ENCODE results near the gene RNF151. TPM values are rescaled to one million over a fixed set of nuclear protein-coding genes. Genes with fewer than 3 reads are reported as not detected.

The RNF151 gene
- total RNA-seq, 2 experiments from 2014 or later, result not detected

DNA sequence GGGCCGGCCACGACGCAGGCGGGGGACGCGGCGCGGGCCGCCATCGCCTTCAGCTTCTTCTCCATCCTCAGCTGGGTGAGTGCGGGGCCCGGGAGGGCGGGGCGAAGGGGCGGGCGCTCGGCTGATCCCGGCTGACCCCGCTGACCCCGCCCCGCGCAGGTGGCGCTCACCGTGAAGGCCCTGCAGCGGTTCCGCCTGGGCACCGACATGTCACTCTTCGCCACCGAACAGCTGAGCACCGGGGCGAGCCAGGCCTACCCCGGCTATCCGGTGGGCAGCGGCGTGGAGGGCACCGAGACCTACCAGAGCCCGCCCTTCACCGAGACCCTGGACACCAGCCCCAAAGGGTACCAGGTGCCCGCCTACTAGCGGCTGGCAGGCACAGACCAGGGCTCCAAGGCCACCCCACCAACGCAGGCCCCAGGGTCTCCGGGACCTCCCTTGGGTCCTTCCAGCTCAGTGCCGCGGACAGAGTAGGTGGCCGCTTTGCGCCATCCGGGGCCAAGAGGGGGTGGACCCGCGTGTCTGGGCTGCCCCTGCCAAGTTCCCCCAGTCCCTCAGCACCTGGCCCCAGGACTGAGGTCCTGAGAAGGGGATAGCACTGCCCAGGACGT, 26.2 kb downstream of the RNF151 start:
- Histone ChIP-seq H3K27ac (ENCODE audit: low read depth in 1 of 2, low read length in 2 of 2) (peak overlapping the region in 1 of 2 donors; percentile 21), H3K4me3 (ENCODE audit: low read length) (no peak overlapping the region), H3K36me3 (ENCODE audit: insufficient read depth, low read length) (peaks cover 5% of the 10 kb centered on the region), H3K27me3 (ENCODE audit: control insufficient read depth in 1 of 2, insufficient read depth in 2 of 2, low read length in 2 of 2) (peaks cover 13 to 15% of the 10 kb centered on the region in 2 experiments), H3K4me1 (ENCODE audit: insufficient read depth, low read length) (peaks cover 26% of the 10 kb centered on the region), H3K9me3 (ENCODE audit: control insufficient read depth in 1 of 2, insufficient read depth in 1 of 2, low read length in 2 of 2) (peaks cover 0 to 18% of the 10 kb centered on the region in 2 experiments)
- Mint-ChIP-seq H3K27ac (peak overlapping the region; percentile 78), H3K4me1 (ENCODE audit: low read depth) (peaks cover 26% of the 10 kb centered on the region), H3K27me3 (peaks cover 19% of the 10 kb centered on the region), H3K9me3 (no peaks in the 10 kb centered on the region), H3K36me3 (ENCODE audit: low read depth) (peaks cover 5% of the 10 kb centered on the region), H3K4me3 (no peak overlapping the region)
- CTCF ChIA-PET, result interaction anchor here (1.0 to 3.2 kb wide), 3 partner anchors 11 to 148 kb away, joined by 6 to 17 read pairs (median 6); no protein-coding TSS in a partner anchor
- TF ChIP-seq, protein P1, sequence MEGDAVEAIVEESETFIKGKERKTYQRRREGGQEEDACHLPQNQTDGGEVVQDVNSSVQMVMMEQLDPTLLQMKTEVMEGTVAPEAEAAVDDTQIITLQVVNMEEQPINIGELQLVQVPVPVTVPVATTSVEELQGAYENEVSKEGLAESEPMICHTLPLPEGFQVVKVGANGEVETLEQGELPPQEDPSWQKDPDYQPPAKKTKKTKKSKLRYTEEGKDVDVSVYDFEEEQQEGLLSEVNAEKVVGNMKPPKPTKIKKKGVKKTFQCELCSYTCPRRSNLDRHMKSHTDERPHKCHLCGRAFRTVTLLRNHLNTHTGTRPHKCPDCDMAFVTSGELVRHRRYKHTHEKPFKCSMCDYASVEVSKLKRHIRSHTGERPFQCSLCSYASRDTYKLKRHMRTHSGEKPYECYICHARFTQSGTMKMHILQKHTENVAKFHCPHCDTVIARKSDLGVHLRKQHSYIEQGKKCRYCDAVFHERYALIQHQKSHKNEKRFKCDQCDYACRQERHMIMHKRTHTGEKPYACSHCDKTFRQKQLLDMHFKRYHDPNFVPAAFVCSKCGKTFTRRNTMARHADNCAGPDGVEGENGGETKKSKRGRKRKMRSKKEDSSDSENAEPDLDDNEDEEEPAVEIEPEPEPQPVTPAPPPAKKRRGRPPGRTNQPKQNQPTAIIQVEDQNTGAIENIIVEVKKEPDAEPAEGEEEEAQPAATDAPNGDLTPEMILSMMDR (IDR thresholded peaks at IDR 0.05), result no peak
- POLR2A ChIA-PET, result interaction anchor here (1.0 to 5.1 kb wide), 6 partner anchors 9 to 162 kb away, joined by 3 to 55 read pairs (median 13); partner anchors contain the start of genes GFER, NOXO1, RPS2 and TBL3
- ATAC-seq (ENCODE audit: poor library complexity) (no peak), DNase-seq (no peak)
- intact Hi-C loops (cut with DNase I, micrococcal nuclease), result loop anchor here in 1 of 2 experiments (1.0 to 5.0 kb wide), 3 partner anchors 16 to 51 kb away; partner anchors contain the start of genes MSRB1 and ZNF598

GRCh38 chr16:1993731-1994131, 27.1 kb downstream of the RNF151 start:
- H3K4me3 Mint-ChIP-seq, result peak overlapping the region; percentile 82
- CTCF ChIA-PET, result interaction anchor here (1.0 to 2.5 kb wide), 2 partner anchors 10 to 23 kb away, joined by 6 to 7 read pairs; no protein-coding TSS in a partner anchor
- peak overlapping the region; percentile 78 for H3K27ac Mint-ChIP-seq
- Histone ChIP-seq H3K9me3 (ENCODE audit: control insufficient read depth in 1 of 2, insufficient read depth in 1 of 2, low read length in 2 of 2) (peaks cover 0 to 18% of the 10 kb centered on the region in 2 experiments), H3K36me3 (ENCODE audit: insufficient read depth, low read length) (peaks cover 14% of the 10 kb centered on the region), H3K27me3 (ENCODE audit: control insufficient read depth in 1 of 2, insufficient read depth in 2 of 2, low read length in 2 of 2) (peaks cover 13 to 15% of the 10 kb centered on the region in 2 experiments), H3K4me3 (ENCODE audit: low read length) (no peak overlapping the region), H3K4me1 (ENCODE audit: insufficient read depth, low read length) (peaks cover 26% of the 10 kb centered on the region), H3K27ac (ENCODE audit: low read depth in 1 of 2, low read length in 2 of 2) (peak overlapping the region in 1 of 2 donors; percentile 44)
- no peak for ATAC-seq (ENCODE audit: poor library complexity)
- no peaks in the 10 kb centered on the region for H3K9me3 Mint-ChIP-seq
- intact Hi-C loops (cut with DNase I, micrococcal nuclease), result loop anchor here in 1 of 2 experiments (5.0 kb wide), 1 partner anchor 51 kb away; the partner anchor contains the start of gene MSRB1
- H3K36me3 Mint-ChIP-seq (ENCODE audit: low read depth), result peaks cover 13% of the 10 kb centered on the region
- H3K4me1 Mint-ChIP-seq (ENCODE audit: low read depth), result peaks cover 23% of the 10 kb centered on the region
- TF ChIP-seq, protein P1 (IDR thresholded peaks at IDR 0.05), result no peak
- POLR2A ChIA-PET, result interaction anchor here (0.6 to 5.1 kb wide), 7 partner anchors 10 to 161 kb away, joined by 3 to 55 read pairs (median 5); partner anchors contain the start of genes GFER, NOXO1, RPS2 and TBL3
- peaks cover 12% of the 10 kb centered on the region for H3K27me3 Mint-ChIP-seq
- peak in 2 of 14 experiments; percentile 58 to 63 for DNase-seq

DNA sequence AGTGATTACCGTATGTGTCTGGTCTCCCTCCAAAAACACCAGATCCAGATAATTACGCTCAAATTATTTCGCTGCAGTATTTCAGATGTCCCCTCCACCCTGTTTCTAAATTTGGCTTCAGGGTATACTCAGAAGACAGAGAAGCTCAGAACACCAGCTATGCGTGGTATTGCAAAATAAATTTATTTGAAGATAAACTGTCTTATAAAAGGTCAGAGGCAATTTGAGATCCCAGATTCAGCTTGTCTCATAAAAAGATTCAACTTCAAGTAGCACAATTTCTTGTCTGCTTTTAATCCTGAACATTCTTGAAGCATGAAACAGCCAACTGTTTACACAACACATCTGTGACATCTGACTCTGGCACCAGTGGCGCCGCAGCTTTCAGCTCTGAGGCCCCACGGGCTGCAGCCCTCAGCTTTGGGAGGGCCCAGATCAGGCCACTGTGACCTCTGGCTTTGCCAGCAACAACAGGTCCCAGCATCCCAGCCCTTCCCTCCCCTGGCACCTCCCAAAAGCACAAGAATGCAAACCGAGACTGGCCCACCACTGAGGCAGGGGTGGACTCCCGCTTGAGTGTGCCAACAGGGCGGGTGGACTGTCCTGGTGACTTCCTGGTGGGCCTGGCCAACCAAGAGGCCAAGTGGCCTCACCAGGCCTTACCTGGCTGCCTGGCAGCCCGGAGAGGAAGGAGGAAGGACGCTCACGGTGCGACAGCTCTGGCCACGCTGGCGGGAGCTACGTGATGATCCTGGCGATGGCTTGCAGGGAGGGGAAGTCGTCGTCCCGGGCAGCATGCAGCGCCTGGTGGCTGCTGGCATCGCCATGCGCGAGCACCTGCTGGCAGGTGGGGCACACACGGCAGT, 31.1 kb downstream of the RNF151 start:
- TF ChIP-seq, protein P1 (IDR thresholded peaks at IDR 0.05), result no peak
- H3K9me3 Mint-ChIP-seq, result no peaks in the 10 kb centered on the region
- no peak overlapping the region for H3K27ac ChIP-seq (ENCODE audit: low read depth in 1 of 2, low read length in 2 of 2)
- CTCF ChIA-PET, result no interaction called here
- H3K9me3 ChIP-seq (ENCODE audit: control insufficient read depth in 1 of 2, insufficient read depth in 1 of 2, low read length in 2 of 2), result peaks cover 0 to 6% of the 10 kb centered on the region in 2 experiments
- DNase-seq (no peak), ATAC-seq (ENCODE audit: poor library complexity) (no peak)
- intact Hi-C loops (cut with DNase I, micrococcal nuclease), result no loop called here
- H3K4me3 ChIP-seq (ENCODE audit: low read length), result no peak overlapping the region
- POLR2A ChIA-PET, result interaction anchor here (0.7 to 1.7 kb wide), 3 partner anchors 14 to 158 kb away, joined by 3 to 4 read pairs (median 4); partner anchors contain the start of genes GFER, RPS2 and TRAF7
- H3K27ac Mint-ChIP-seq, result no peak overlapping the region
- H3K4me3 Mint-ChIP-seq, result no peak overlapping the region
- peaks cover 51% of the 10 kb centered on the region for H3K36me3 ChIP-seq (ENCODE audit: insufficient read depth, low read length)
- peaks cover 6% of the 10 kb centered on the region for H3K4me1 Mint-ChIP-seq (ENCODE audit: low read depth)
- H3K27me3 ChIP-seq (ENCODE audit: control insufficient read depth in 1 of 2, insufficient read depth in 2 of 2, low read length in 2 of 2), result no peaks in the 10 kb centered on the region
- no peaks in the 10 kb centered on the region for H3K4me1 ChIP-seq (ENCODE audit: insufficient read depth, low read length)
- H3K27me3 Mint-ChIP-seq, result no peaks in the 10 kb centered on the region
- peaks cover 38% of the 10 kb centered on the region for H3K36me3 Mint-ChIP-seq (ENCODE audit: low read depth)
